Keratinocyte (primary cell): Measurements from ENCODE around the gene F9. TPM values are rescaled to one million over a fixed set of nuclear protein-coding genes. Genes with fewer than 3 reads are reported as not detected.

Source experiments
- DNase-seq: peaks from one replicate; pipeline ENCODE4 v3.0.0-alpha.2; 2011; ENCODE audit warnings: low read depth, missing footprints, low spot score
- FAIRE-seq: peaks from 2 replicates; lab custom pipeline; 2011; peaks lifted over from hg19 to GRCh38; lab: Jason Lieb, UNC
- H2AFZ ChIP-seq: 2 replicates; pipeline ENCODE4 v1.6.0; 2012; ENCODE audit warnings: low read length, control low read depth, inconsistent platforms; ENCODE audit not compliant: control insufficient read depth
- H3K27ac ChIP-seq: 2 replicates; pipeline ENCODE4 v1.5.1; 2011; ENCODE audit warnings: low read length; ENCODE audit not compliant: control insufficient read depth, insufficient read depth
- H3K27me3 ChIP-seq: 3 replicates; pipeline ENCODE4 v1.6.0; 2011; ENCODE audit warnings: low read length; ENCODE audit not compliant: control insufficient read depth, insufficient read depth; ENCODE audit errors: extremely low read depth
- H3K36me3 ChIP-seq, 2 experiments: 2 replicates in 1 of 2; 3 replicates in 1 of 2; pipeline ENCODE4 v1.5.1; 2011; ENCODE audit warnings: low read length in 2 of 2, mild to moderate bottlenecking in 1 of 2; ENCODE audit not compliant: control insufficient read depth in 2 of 2, insufficient read depth in 2 of 2; ENCODE audit errors: extremely low read depth in 1 of 2
- H3K4me1 ChIP-seq: 3 replicates; pipeline ENCODE4 v1.5.1; 2011; ENCODE audit warnings: low read length; ENCODE audit not compliant: control insufficient read depth, insufficient read depth; ENCODE audit errors: extremely low read depth
- H3K4me2 ChIP-seq: 3 replicates; pipeline ENCODE4 v1.6.0; 2011; ENCODE audit warnings: low read depth, low read length; ENCODE audit not compliant: control insufficient read depth, insufficient read depth; ENCODE audit errors: extremely low read depth
- H3K4me3 ChIP-seq, 3 experiments: fragments of 200-600 bp in 1 of 3; sonication (generic) in 1 of 3; 2 replicates in 2 of 3; 3 replicates in 1 of 3; pipeline ENCODE4 v1.5.1; 2011 to 2016; ENCODE audit warnings: low read length in 3 of 3, mild to moderate bottlenecking in 3 of 3, control low read depth in 2 of 3, inconsistent platforms in 1 of 3, low read depth in 1 of 3, mixed read lengths in 1 of 3, mixed run types in 1 of 3, moderate library complexity in 1 of 3; ENCODE audit not compliant: control insufficient read depth in 2 of 3, insufficient read depth in 2 of 3; ENCODE audit errors: extremely low read depth in 1 of 3
- H3K79me2 ChIP-seq: 2 replicates; pipeline ENCODE4 v1.6.0; 2012; ENCODE audit warnings: low read length; ENCODE audit not compliant: control insufficient read depth, insufficient read depth
- H3K9ac ChIP-seq: 3 replicates; pipeline ENCODE4 v1.6.0; 2011; ENCODE audit warnings: low read length; ENCODE audit not compliant: control insufficient read depth, insufficient read depth; ENCODE audit errors: extremely low read depth
- H3K9me1 ChIP-seq: 3 replicates; pipeline ENCODE4 v1.6.0; 2011; ENCODE audit warnings: low read length; ENCODE audit not compliant: control insufficient read depth, insufficient read depth; ENCODE audit errors: extremely low read depth
- H3K9me3 ChIP-seq: 2 replicates; pipeline ENCODE4 v1.5.1; 2012; ENCODE audit warnings: low read depth, low read length; ENCODE audit not compliant: control insufficient read depth
- H4K20me1 ChIP-seq: 3 replicates; pipeline ENCODE4 v1.6.0; 2011; ENCODE audit warnings: low read length; ENCODE audit not compliant: control insufficient read depth, insufficient read depth; ENCODE audit errors: extremely low read depth
- EZH2 ChIP-seq: IDR thresholded peaks from one replicate; pipeline ENCODE4 v1.6.1; 2012; ENCODE audit warnings: inconsistent platforms, mild to moderate bottlenecking, low read length, moderate library complexity
- dilution Hi-C: fragments of 300-500 bp; cut with MboI; formaldehyde crosslinking; loops from one replicate; pipeline ENCODE4 v1.7.0; 2020; ENCODE audit warnings: low sequenced_read_pairs; ENCODE audit not compliant: extremely low pct_ligation_motif_present
- polyA minus RNA-seq, 3 experiments: library from RNA; depleted of rRNA, polyadenylated mRNA; stranded (reverse); fragments of >200 nt; gene quantifications; 1 replicate in 1 of 3; 2 replicates in 1 of 3; 3 replicates in 1 of 3; pipeline ENCODE4 v1.2.3, GENCODE V29; 2011
- polyA plus RNA-seq, 5 experiments: library from polyadenylated mRNA; depleted of rRNA in 3 of 5; stranded (reverse) in 3 of 5; stranded (forward) in 1 of 5; unstranded in 1 of 5; fragments of >200 nt; gene quantifications; 1 replicate in 1 of 5; 2 replicates in 3 of 5; 3 replicates in 1 of 5; pipeline versions ENCODE4 v1.2.1 to v1.2.3, GENCODE V29; 2011 to 2012; ENCODE audit warnings: missing spikeins in 2 of 5, low read depth in 1 of 5, low replicate concordance in 1 of 5
- TF ChIP-seq, protein P1 (sequence below), 3 experiments: IDR thresholded peaks in 1 of 3; conservative IDR thresholded peaks in 1 of 3; optimal IDR thresholded peaks in 1 of 3; 2 replicates in 2 of 3; 3 replicates in 1 of 3; pipeline versions ENCODE3 to v1.5.1; 2011; ENCODE audit warnings: low read length in 3 of 3, mild to moderate bottlenecking in 3 of 3, moderate library complexity in 2 of 3, control low read depth in 1 of 3, inconsistent platforms in 1 of 3; ENCODE audit not compliant: insufficient read depth in 2 of 3; ENCODE audit errors: extremely low read depth in 1 of 3

F9 gene
- polyA plus RNA-seq (not detected in 3 replicates), polyA minus RNA-seq (not detected in 3 replicates)
- polyA plus RNA-seq (2011; ENCODE audit: low read depth) = not detected
- not detected in 2 replicates for polyA plus RNA-seq (2011; cell fraction: cytosol; rRNA removed)
- not detected in 2 replicates for polyA plus RNA-seq (2011; cell fraction: nucleus; rRNA removed)
- polyA plus RNA-seq (2012; ENCODE audit: low replicate concordance) = not detected in 2 replicates
- polyA minus RNA-seq (2011; cell fraction: cytosol; rRNA and poly(A)+ RNA removed) = not detected
- not detected in 2 replicates for polyA minus RNA-seq (2011; cell fraction: nucleus; rRNA and poly(A)+ RNA removed)

DNA sequence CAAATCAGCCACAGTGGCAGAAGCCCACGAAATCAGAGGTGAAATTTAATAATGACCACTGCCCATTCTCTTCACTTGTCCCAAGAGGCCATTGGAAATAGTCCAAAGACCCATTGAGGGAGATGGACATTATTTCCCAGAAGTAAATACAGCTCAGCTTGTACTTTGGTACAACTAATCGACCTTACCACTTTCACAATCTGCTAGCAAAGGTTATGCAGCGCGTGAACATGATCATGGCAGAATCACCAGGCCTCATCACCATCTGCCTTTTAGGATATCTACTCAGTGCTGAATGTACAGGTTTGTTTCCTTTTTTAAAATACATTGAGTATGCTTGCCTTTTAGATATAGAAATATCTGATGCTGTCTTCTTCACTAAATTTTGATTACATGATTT is at the start of gene F9:
Gene F9, plus strand, starts transcription at position 190 of the 400 bp plus-strand sequence. Its CDS starts 26 bp downstream, at position 216.
- Histone ChIP-seq H3K79me2 (no peaks in the 10 kb centered on the region), H3K9me1 (no peaks in the 10 kb centered on the region), H2AFZ (no peak within 1 kb of the TSS), H3K36me3 (no peaks in the 10 kb centered on the region), H3K9me3 (no peaks in the 10 kb centered on the region), H3K4me1 (no peaks in the 10 kb centered on the region), H3K9ac (no peak within 1 kb of the TSS), H3K4me2 (no peak within 1 kb of the TSS), H3K27ac (no peak within 1 kb of the TSS), H3K4me3 (no peak within 1 kb of the TSS), H4K20me1 (no peaks in the 10 kb centered on the region), H3K27me3 (no peaks in the 10 kb centered on the region)
- TF ChIP-seq EZH2 = no peak
- TF ChIP-seq, protein P1, sequence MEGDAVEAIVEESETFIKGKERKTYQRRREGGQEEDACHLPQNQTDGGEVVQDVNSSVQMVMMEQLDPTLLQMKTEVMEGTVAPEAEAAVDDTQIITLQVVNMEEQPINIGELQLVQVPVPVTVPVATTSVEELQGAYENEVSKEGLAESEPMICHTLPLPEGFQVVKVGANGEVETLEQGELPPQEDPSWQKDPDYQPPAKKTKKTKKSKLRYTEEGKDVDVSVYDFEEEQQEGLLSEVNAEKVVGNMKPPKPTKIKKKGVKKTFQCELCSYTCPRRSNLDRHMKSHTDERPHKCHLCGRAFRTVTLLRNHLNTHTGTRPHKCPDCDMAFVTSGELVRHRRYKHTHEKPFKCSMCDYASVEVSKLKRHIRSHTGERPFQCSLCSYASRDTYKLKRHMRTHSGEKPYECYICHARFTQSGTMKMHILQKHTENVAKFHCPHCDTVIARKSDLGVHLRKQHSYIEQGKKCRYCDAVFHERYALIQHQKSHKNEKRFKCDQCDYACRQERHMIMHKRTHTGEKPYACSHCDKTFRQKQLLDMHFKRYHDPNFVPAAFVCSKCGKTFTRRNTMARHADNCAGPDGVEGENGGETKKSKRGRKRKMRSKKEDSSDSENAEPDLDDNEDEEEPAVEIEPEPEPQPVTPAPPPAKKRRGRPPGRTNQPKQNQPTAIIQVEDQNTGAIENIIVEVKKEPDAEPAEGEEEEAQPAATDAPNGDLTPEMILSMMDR (optimal IDR thresholded peaks at IDR 0.05 in 1 of 3, IDR thresholded peaks at IDR 0.05 in 1 of 3, conservative IDR thresholded peaks at IDR 0.05 in 1 of 3; ENCODE audit: extremely low read depth in 1 of 3, insufficient read depth in 2 of 3, low read length in 3 of 3) = no peak
- dilution Hi-C loops = no loop called here
- FAIRE-seq (no peak), DNase-seq (no peak)

DNA sequence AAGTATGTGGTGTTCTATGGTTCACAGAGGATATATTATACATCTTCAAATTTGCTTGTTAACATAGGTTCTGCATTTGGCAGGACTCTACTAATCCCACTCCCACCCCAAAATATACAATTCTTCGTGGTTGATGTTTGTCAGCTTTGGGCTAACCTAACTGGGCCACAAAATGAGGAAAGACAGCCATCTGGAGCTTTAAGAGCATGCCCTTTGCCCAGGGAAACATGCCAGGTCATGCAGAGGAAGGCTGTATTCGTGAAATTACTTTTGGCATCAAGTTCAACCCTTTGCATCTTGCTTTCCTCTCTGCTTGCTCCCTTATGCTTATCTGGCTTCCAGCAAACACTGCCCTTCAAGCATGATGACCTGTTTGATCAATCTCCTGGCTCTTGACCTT is 46.8 kb upstream of the F9 start:
- H3K4me2 ChIP-seq = no peak overlapping the region
- H3K9me1 ChIP-seq = no peaks in the 10 kb centered on the region
- DNase-seq = no peak
- FAIRE-seq = no peak
- H3K79me2 ChIP-seq = no peaks in the 10 kb centered on the region
- no peak overlapping the region for H3K4me3 ChIP-seq
- dilution Hi-C loops = no loop called here
- no peaks in the 10 kb centered on the region for H3K9me3 ChIP-seq
- TF ChIP-seq, protein P1 (optimal IDR thresholded peaks at IDR 0.05 in 1 of 3, IDR thresholded peaks at IDR 0.05 in 1 of 3, conservative IDR thresholded peaks at IDR 0.05 in 1 of 3; ENCODE audit: extremely low read depth in 1 of 3, insufficient read depth in 2 of 3, low read length in 3 of 3) = no peak
- no peak for TF ChIP-seq EZH2
- no peak overlapping the region for H2AFZ ChIP-seq
- no peak overlapping the region for H3K9ac ChIP-seq
- H3K4me1 ChIP-seq = no peaks in the 10 kb centered on the region
- no peak overlapping the region for H3K27ac ChIP-seq
- no peaks in the 10 kb centered on the region for H3K36me3 ChIP-seq
- no peaks in the 10 kb centered on the region for H3K27me3 ChIP-seq
- no peaks in the 10 kb centered on the region for H4K20me1 ChIP-seq
